Activated naive CD4-positive, alpha-beta T cell treated with anti-CD3 and anti-CD28 coated beads, Interleukin-2, amount 10 ng/mL, durations not matched to agents 7 days and 5 days (primary cell): ENCODE measurements around the gene SLC5A5.
"Not testable (repeated sequence)": the region's sequence is repeated elsewhere in the genome, so short reads cannot be mapped to it uniquely, and the experiment has no call there.

Source experiments
- CTCF ChIA-PET: fragments of 350-600 bp; sonication (Branson Sonifier 250); formaldehyde crosslinking; loops from one replicate; lab custom pipeline; 2021; ENCODE audit warnings: antibody characterized with exemption; lab: Charles Lee
- DNase-seq: peaks from one replicate; pipeline ENCODE4 v3.0.0-alpha.2; 2020
- H3K27ac Mint-ChIP-seq: one replicate; pipeline ENCODE4 v1.8.0; 2021; ENCODE audit warnings: mild to moderate bottlenecking, moderate library complexity, mixed read lengths
- H3K27me3 Mint-ChIP-seq: one replicate; pipeline ENCODE4 v1.8.0; 2021; ENCODE audit warnings: mild to moderate bottlenecking, mixed read lengths
- H3K36me3 Mint-ChIP-seq: one replicate; pipeline ENCODE4 v1.8.0; 2021; ENCODE audit warnings: mixed read lengths
- H3K4me1 Mint-ChIP-seq: one replicate; pipeline ENCODE4 v1.8.0; 2021; ENCODE audit warnings: mixed read lengths
- H3K4me3 Mint-ChIP-seq: one replicate; pipeline ENCODE4 v1.8.0; 2021; ENCODE audit warnings: mild to moderate bottlenecking, moderate library complexity, mixed read lengths
- H3K9me3 Mint-ChIP-seq: one replicate; pipeline ENCODE4 v1.8.0; 2021; ENCODE audit warnings: mixed read lengths

The SLC5A5 gene

DNA sequence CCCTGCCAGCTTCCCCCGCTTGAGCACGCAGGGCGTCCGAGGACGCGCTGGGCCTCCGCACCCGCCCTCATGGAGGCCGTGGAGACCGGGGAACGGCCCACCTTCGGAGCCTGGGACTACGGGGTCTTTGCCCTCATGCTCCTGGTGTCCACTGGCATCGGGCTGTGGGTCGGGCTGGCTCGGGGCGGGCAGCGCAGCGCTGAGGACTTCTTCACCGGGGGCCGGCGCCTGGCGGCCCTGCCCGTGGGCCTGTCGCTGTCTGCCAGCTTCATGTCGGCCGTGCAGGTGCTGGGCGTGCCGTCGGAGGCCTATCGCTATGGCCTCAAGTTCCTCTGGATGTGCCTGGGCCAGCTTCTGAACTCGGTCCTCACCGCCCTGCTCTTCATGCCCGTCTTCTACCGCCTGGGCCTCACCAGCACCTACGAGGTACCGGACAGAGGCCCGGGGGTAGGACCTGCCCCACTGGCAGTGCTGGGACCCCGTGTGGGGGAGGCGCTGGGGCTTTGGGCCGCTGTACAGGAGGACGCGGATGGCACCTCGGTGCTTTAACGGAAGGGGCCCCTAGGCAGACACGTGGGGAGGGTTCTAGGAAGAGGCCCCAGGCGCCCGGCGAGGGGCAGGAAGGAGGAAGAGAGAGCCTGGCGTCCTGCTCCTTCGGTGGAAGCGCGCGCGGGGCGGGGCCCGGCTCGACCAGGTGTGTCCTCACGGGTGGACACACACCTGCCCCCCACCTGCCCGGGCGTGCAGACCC lies 681 bp downstream of the SLC5A5 start:
- H3K9me3 Mint-ChIP-seq: no peaks in the 10 kb centered on the region
- DNase-seq: peak; percentile 83
- CTCF ChIA-PET: interaction anchor here (3.5 to 4.6 kb wide), 2 partner anchors 13 to 60 kb away, joined by 20 to 37 read pairs; partner anchors contain the start of genes CCDC124 and RPL18A
- H3K36me3 Mint-ChIP-seq: peaks cover 4% of the 10 kb centered on the region
- H3K4me1 Mint-ChIP-seq: peaks cover 31% of the 10 kb centered on the region
- H3K27ac Mint-ChIP-seq: peak overlapping the region; percentile 87
- H3K27me3 Mint-ChIP-seq: peaks cover 3% of the 10 kb centered on the region
- H3K4me3 Mint-ChIP-seq: peak overlapping the region; percentile 90

DNA sequence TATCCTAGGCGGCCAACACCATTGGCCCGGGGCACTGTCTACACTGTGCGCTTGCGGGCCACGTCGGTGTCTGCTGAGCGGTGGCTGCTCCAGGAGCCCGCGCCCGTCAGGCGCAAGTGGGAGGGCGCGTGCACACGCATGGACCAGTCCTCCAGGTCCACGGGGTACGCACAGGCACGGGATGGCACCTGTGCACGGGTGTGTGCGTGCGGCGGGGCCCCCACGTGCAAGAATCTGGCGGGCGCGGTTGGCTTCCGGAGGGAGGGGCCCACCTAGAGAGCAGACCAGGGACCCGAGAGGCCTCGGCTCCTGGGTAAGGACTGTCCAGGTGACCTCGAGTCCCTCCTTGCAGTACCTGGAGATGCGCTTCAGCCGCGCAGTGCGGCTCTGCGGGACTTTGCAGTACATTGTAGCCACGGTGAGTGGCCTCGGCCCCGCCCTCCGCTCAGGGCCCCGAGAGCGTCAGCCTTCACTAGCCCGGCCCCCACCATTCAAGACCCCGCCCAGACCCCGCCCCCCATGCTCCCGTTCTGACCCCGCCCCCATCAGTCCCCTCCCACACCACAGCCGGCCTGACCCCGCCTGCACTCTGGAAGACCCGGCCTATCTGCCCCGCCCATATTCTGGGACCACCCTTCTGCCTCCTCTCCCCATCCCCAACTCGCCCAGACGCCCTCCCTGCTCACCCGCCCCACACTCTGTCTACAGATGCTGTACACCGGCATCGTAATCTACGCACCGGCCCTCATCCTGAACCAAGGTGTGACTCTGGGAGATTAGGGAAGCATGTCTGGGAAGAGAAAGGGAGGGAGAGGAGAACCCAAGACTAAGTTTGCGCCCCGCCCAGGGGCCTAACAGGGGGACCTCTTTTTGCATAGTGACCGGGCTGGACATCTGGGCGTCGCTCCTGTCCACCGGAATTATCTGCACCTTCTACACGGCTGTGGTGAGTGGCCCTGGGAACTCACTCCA lies 2.3 kb downstream of the SLC5A5 start:
- CTCF ChIA-PET: interaction anchor here (4.6 kb wide), 1 partner anchor 15 kb away, joined by 20 read pairs; the partner anchor contains the start of gene RPL18A
- peak; percentile 79 for DNase-seq
- H3K4me3 Mint-ChIP-seq: peak overlapping the region; percentile 90

DNA sequence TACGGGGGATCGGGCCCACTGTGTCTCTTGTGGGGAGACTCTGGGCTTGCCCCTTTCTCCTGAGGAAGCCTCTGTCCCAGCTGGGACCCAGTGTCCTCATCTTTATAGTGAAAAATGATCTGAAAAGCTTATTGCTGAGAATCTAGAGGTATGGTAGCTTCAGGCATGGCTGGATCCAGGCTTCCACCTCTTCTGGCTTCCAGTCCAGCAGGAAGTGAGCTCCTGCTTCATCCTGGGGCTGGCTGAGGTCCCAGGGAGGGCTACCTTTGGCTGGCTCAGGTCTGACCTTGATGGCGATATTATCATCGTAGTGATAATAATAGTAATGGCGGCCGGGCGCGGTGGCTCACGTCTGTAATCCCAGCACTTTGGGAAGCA lies 3.0 kb downstream of the SLC5A5 start:
- H3K27me3 Mint-ChIP-seq: peaks cover 3% of the 10 kb centered on the region
- no peak overlapping the region for H3K27ac Mint-ChIP-seq
- peaks cover 2% of the 10 kb centered on the region for H3K36me3 Mint-ChIP-seq
- peak overlapping the region; percentile 54 for H3K4me3 Mint-ChIP-seq
- no peak for DNase-seq
- H3K9me3 Mint-ChIP-seq: no peaks in the 10 kb centered on the region
- CTCF ChIA-PET: no interaction called here
- peaks cover 29% of the 10 kb centered on the region for H3K4me1 Mint-ChIP-seq

More for the DNA sequence above, 2.3 kb downstream of the SLC5A5 start:
- peaks cover 2% of the 10 kb centered on the region for H3K36me3 Mint-ChIP-seq
- no peaks in the 10 kb centered on the region for H3K9me3 Mint-ChIP-seq
- H3K27ac Mint-ChIP-seq: peak overlapping the region; percentile 87
- H3K4me1 Mint-ChIP-seq: peaks cover 29% of the 10 kb centered on the region
- peaks cover 3% of the 10 kb centered on the region for H3K27me3 Mint-ChIP-seq

DNA sequence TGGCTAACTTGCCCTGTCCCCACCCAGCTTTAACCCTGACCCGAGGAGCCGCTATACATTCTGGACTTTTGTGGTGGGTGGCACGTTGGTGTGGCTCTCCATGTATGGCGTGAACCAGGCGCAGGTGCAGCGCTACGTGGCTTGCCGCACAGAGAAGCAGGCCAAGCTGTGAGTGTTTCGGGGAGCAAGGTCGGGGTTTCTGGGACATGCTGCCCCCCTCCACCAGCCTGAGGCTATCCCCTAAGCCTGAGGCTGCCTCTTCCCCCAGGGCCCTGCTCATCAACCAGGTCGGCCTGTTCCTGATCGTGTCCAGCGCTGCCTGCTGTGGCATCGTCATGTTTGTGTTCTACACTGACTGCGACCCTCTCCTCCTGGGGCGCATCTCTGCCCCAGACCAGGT lies 6.0 kb downstream of the SLC5A5 start:
- Mint-ChIP-seq H3K36me3 (no peaks in the 10 kb centered on the region), H3K9me3 (no peaks in the 10 kb centered on the region), H3K27me3 (peaks cover 7% of the 10 kb centered on the region), H3K4me1 (peaks cover 13% of the 10 kb centered on the region), H3K4me3 (no peak overlapping the region), H3K27ac (no peak overlapping the region)
- no peak for DNase-seq
- CTCF ChIA-PET: no interaction called here

DNA sequence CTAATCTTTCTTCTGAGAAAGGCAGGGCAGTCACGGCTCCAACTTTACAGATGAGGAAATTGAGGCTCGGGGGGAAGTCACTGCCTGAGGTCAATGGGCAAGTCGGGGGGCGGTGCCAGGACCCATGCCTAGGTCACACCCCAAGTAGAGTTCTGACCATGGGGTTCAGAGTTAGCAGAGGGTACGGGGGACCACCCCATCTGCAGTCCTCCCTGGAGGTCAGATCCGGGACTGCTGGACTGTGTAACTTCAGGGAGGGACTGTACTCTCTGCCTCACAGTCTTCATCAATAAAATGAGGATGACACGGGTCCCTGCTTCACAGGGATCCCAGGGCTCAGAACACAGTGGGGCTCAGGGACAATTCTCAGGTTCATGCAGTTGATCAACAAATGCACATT lies 7.7 kb downstream of the SLC5A5 start:
- CTCF ChIA-PET: no interaction called here
- Mint-ChIP-seq H3K27ac (no peak overlapping the region), H3K36me3 (no peaks in the 10 kb centered on the region), H3K4me1 (no peaks in the 10 kb centered on the region), H3K4me3 (no peak overlapping the region), H3K9me3 (no peaks in the 10 kb centered on the region), H3K27me3 (peaks cover 7% of the 10 kb centered on the region)
- no peak for DNase-seq

DNA sequence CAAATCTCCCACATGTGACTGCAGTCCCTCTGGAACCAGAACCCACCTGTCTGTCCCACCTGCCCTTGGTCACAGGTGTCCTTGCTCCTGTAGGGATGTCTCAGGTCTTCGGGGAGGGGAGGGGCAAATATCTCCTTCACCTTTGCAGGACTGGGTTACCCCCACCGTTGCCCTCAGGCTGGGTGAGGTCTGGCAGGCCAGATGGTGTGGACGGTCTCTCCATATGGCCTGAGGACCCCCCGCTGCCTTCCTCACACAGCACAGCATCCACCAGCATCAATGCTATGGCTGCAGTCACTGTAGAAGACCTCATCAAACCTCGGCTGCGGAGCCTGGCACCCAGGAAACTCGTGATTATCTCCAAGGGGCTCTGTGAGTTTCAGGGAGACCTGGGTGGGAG lies 10.0 kb downstream of the SLC5A5 start:
- CTCF ChIA-PET: no interaction called here
- no peaks in the 10 kb centered on the region for H3K4me1 Mint-ChIP-seq

DNA sequence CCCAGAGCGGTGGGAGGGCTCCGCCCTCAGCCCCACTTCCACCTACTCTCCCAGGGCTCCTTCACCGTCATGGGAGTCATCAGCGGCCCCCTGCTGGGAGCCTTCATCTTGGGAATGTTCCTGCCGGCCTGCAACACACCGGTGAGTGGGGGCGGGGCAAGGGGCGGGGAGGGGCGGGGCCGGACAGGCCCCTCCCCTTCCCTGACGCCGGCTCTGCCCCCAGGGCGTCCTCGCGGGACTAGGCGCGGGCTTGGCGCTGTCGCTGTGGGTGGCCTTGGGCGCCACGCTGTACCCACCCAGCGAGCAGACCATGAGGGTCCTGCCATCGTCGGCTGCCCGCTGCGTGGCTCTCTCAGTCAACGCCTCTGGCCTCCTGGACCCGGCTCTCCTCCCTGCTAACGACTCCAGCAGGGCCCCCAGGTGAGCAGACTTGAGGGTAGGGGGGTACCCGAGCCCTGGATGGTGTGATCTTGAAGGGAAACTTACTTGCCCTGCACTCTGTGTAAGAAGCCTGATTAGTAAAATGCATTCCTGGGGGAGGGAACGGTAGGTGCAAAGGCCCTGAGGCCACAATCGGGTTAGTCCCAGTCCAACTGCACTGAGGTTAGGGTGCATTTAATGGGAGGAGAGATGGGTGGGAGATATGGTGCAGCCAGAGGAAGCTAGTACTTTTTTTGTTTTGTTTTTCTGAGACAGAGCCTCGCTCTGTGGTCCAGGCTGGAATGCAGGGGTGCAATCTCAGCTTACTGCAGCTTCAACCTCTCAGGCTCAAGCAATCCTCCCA lies 12.1 kb downstream of the SLC5A5 start:
- Mint-ChIP-seq H3K4me1 (no peaks in the 10 kb centered on the region), H3K9me3 (no peaks in the 10 kb centered on the region), H3K4me3 (no peak overlapping the region), H3K36me3 (no peaks in the 10 kb centered on the region), H3K27ac (no peak overlapping the region), H3K27me3 (peaks cover 4% of the 10 kb centered on the region)
- no peak for DNase-seq
- CTCF ChIA-PET: no interaction called here

More for the DNA sequence above, 10.0 kb downstream of the SLC5A5 start:
- Mint-ChIP-seq H3K36me3 (no peaks in the 10 kb centered on the region), H3K27ac (no peak overlapping the region), H3K9me3 (no peaks in the 10 kb centered on the region), H3K27me3 (peaks cover 4% of the 10 kb centered on the region), H3K4me3 (no peak overlapping the region)
- DNase-seq: no peak

DNA sequence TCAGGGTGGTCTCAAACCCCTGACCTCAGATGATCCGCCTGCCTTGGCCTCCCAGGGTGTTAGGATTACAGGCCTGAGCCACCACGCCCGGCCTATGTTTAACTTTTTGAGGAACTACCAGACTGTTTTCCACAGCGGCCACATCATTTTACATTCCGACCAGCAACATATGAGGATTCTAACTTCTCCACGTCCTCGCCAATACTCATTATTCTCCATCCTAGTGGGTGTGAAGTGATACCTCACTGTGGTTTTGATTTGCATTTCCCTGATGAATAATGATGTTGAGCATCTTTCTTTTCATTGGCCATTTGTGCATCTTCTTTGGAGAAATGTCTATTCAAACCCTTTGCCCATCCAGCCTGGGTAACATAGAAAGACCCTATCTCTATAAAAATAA lies 14.8 kb downstream of the SLC5A5 start:
- no peaks in the 10 kb centered on the region for H3K9me3 Mint-ChIP-seq
- H3K27me3 Mint-ChIP-seq: peaks cover 2% of the 10 kb centered on the region
- no peaks in the 10 kb centered on the region for H3K36me3 Mint-ChIP-seq
- CTCF ChIA-PET: no interaction called here
- H3K4me3 Mint-ChIP-seq: no peak overlapping the region
- no peaks in the 10 kb centered on the region for H3K4me1 Mint-ChIP-seq
- no peak overlapping the region for H3K27ac Mint-ChIP-seq
- no peak for DNase-seq

DNA sequence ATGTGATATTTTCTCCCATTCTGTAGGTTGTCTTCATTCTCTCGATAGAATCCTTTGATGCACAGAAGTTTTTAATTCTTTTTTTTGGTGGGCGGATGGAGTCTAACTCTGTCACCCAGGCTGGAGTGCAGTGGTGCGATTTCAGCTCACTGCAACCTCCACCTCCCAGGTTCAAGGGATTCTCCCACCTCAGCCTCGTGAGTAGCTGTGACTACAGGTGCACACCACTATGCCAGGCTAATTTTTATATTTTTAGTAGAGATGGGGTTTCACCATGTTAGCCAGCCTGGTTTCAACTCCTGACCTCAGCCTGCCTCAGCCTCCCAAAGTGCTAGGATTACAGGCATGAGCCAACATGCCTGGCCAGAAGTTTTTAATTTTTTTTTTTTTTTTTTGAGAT lies 15.5 kb downstream of the SLC5A5 start:
- H3K4me3 Mint-ChIP-seq, H3K36me3 Mint-ChIP-seq, H3K27ac Mint-ChIP-seq, DNase-seq, H3K27me3 Mint-ChIP-seq, H3K9me3 Mint-ChIP-seq, H3K4me1 Mint-ChIP-seq, CTCF ChIA-PET: not testable (repeated sequence)

DNA sequence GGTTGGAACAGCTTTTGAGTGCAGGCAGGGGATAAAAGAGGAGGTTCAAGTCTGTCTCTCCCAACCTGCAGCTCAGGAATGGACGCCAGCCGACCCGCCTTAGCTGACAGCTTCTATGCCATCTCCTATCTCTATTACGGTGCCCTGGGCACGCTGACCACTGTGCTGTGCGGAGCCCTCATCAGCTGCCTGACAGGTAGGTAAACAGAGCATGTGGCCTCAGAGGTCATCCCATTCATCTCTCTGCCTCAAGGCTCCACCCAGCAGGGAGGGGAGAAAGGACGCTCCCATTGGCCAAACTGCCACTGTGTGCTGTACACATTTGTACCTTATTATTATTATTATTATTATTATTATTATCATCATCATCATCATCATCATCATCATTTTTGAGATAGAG lies 16.5 kb downstream of the SLC5A5 start:
- Mint-ChIP-seq H3K4me3 (no peak overlapping the region), H3K27ac (no peak overlapping the region), H3K9me3 (no peaks in the 10 kb centered on the region), H3K27me3 (no peaks in the 10 kb centered on the region), H3K36me3 (no peaks in the 10 kb centered on the region), H3K4me1 (no peaks in the 10 kb centered on the region)
- CTCF ChIA-PET: no interaction called here
- DNase-seq: no peak

DNA sequence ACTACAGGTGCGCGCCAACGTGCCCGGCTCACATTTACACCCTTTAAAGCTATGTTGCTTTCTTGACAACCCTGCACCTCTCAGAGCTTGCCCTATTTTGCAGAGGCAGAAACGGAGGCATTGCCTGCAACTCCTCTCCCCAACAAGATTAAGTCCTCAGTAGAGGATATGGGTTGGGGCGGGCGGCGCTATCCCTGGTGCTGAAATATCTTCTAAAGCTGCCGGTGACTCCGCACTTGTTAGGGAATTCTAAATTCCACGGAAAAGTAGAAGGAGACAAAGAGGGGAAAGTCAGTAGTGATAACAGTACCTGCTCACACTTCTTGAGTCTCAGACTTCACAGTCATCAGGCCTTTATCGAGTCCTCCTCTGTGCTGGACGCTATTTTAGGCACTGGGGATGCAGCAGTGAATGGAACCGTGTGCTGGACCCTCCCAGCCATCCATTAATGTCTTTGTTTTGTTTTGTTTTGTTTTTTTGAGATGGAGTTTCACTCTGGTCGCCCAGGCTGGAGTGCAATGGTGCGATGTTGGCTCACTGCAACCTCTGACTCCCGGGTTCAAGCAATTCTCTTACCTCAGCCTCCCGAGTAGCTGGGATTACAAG lies 18.0 kb downstream of the SLC5A5 start:
- no peaks in the 10 kb centered on the region for H3K27me3 Mint-ChIP-seq
- no peak overlapping the region for H3K4me3 Mint-ChIP-seq
- no peaks in the 10 kb centered on the region for H3K36me3 Mint-ChIP-seq
- CTCF ChIA-PET: no interaction called here
- no peak overlapping the region for H3K27ac Mint-ChIP-seq
- no peaks in the 10 kb centered on the region for H3K4me1 Mint-ChIP-seq
- no peaks in the 10 kb centered on the region for H3K9me3 Mint-ChIP-seq
- peak; percentile 47 for DNase-seq

DNA sequence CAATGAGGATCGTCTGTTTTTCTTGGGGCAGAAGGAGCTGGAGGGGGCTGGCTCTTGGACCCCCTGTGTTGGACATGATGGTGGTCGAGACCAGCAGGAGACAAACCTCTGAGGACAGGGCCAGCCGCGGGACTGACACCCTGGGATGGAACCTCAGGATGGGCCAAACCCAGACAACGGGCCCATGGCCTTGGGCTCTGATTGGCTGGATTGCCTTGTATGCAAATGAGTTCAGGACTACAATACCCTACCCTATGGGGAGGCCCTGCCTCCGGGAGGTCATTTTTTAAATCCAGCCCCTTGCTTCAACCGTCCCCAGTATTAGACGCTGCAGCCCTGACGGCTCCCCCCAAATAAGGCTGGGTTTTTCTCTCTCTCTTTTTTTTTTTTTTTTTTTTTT lies 22.0 kb downstream of the SLC5A5 start:
- Mint-ChIP-seq H3K36me3 (no peaks in the 10 kb centered on the region), H3K9me3 (no peaks in the 10 kb centered on the region), H3K27me3 (peaks cover 1% of the 10 kb centered on the region), H3K27ac (no peak overlapping the region), H3K4me1 (no peaks in the 10 kb centered on the region), H3K4me3 (no peak overlapping the region)
- no peak for DNase-seq
- CTCF ChIA-PET: no interaction called here

DNA sequence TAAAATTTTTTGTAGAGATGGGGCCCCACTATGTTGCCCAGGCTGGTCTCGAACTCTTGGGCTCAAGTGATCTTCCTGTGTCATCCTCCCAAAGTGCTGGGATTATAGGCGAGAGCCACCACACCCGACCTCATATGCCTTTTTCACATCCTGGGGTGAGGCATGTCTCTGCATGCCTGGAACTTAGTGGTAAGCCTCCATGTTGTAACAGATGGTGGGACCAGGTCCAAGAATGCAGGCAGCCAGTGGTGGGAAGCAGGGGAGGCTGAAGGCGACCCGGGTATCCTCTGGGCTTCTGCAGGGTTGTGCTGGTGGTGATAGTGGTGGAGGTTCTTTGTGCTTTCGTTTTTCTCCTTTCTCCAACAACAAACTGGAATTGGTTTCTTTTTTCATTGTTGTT lies 31.0 kb downstream of the SLC5A5 start:
- DNase-seq: no peak
- Mint-ChIP-seq H3K4me3 (no peak overlapping the region), H3K4me1 (peaks cover 4% of the 10 kb centered on the region), H3K9me3 (no peaks in the 10 kb centered on the region), H3K27me3 (peaks cover 23% of the 10 kb centered on the region), H3K36me3 (no peaks in the 10 kb centered on the region), H3K27ac (no peak overlapping the region)
- CTCF ChIA-PET: no interaction called here

DNA sequence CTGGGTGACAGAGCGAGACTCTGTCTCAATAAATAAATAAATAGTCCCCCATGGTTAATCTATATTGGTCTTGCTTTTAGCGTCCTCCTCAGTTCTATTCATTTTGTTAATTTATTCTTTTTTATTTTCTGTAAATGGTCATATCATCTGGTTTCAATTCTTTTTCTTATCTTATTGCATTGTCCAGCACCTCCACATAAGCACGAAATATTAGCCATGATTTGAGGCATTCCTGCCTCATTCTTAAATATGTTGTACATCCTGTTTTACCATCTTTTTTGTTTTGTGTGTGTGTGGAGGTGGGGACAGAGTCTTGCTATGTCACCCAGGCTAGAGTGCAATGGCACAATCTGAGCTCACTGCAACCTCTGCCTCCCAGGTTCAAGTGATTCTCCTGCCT lies 36.5 kb downstream of the SLC5A5 start:
- Mint-ChIP-seq H3K9me3 (peaks cover 10% of the 10 kb centered on the region), H3K27ac (no peak overlapping the region), H3K4me1 (no peaks in the 10 kb centered on the region), H3K27me3 (peaks cover 6% of the 10 kb centered on the region), H3K36me3 (no peaks in the 10 kb centered on the region), H3K4me3 (no peak overlapping the region)
- CTCF ChIA-PET: interaction anchor here (0.6 kb wide), 1 partner anchor 88 kb away, joined by 3 read pairs; no protein-coding TSS in a partner anchor
- DNase-seq: no peak
